T-helper 2 cell treated with Interferon-gamma antibody and Interleukin-4, amounts not matched to agents 100 ng/mL and 5 ng/mL, for 36 hours (primary cell): ENCODE data around the gene KCTD5. TPM values are rescaled to one million over a fixed set of nuclear protein-coding genes. Genes with fewer than 3 reads are reported as not detected.

Experiments used
- intact Hi-C: fragments of 100-400 bp; cut with micrococcal nuclease; formaldehyde crosslinking; loops from one replicate; pipeline ENCODE4 v1.15.1; 2023
- total RNA-seq: library from RNA; stranded (reverse); gene quantifications from 2 replicates; pipeline ENCODE4 v1.2.3, GENCODE V29; 2022

The KCTD5 gene
- total RNA-seq, 1 donor from 2014 or later, result 37.2 TPM

GRCh38 chr16:2748757-2749455 is 66.6 kb downstream of the KCTD5 start:
- intact Hi-C loops, result no loop called here

- intact Hi-C loops, result no loop called here
Measured at GRCh38 chr16:2749476-2749875, 67.2 kb downstream of the KCTD5 start.

DNA sequence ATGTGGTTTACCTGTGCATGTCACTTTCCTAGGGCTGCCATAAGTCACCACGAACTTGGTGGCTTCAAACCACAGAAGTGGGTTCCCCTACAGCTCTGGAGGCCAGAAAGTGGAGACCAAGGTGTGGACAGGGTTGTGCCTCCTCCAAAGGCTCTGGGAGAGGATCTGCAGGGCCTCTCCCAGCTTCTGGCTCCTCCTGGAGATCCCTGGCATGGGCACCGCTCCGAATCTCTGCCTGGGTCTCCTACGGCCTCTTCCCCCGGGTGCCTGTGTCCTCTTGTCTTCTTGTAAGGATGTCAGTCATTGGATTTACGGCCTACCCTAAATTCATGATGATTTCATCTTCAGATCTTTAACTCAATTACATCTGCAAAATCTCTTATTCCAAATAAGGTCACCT is 67.6 kb downstream of the KCTD5 start:
- intact Hi-C loops, result loop anchor here (5.0 to 10.0 kb wide), 2 partner anchors 135 to 758 kb away; partner anchors contain the start of gene FLYWCH2

DNA sequence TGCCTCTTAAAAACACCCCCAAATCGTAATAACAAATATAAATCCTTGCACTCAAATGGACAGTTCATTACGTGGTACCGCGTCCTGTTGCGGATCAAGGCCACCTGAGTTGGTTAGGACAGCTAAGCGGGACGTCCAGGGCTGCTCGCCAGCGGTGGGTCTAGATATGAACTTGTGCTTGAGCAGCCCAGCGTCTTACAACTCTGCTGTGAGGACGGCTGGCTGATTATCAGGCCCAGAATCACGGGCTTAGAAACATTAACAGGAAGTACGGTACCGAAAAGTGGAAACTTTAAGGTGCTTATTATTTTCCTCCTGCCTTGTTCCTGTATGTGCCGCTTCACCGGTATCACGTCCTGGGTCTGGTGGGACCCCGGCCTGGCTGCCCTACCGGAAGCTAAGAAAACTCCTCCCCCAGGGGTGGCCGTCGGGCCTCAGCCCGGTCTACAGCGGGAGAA is 69.3 kb downstream of the KCTD5 start:
- intact Hi-C loops, result loop anchor here (1.0 to 10.0 kb wide), 6 partner anchors 26 to 759 kb away; partner anchors contain the start of genes ELOB, FLYWCH2, KCTD5 and PRSS27

DNA sequence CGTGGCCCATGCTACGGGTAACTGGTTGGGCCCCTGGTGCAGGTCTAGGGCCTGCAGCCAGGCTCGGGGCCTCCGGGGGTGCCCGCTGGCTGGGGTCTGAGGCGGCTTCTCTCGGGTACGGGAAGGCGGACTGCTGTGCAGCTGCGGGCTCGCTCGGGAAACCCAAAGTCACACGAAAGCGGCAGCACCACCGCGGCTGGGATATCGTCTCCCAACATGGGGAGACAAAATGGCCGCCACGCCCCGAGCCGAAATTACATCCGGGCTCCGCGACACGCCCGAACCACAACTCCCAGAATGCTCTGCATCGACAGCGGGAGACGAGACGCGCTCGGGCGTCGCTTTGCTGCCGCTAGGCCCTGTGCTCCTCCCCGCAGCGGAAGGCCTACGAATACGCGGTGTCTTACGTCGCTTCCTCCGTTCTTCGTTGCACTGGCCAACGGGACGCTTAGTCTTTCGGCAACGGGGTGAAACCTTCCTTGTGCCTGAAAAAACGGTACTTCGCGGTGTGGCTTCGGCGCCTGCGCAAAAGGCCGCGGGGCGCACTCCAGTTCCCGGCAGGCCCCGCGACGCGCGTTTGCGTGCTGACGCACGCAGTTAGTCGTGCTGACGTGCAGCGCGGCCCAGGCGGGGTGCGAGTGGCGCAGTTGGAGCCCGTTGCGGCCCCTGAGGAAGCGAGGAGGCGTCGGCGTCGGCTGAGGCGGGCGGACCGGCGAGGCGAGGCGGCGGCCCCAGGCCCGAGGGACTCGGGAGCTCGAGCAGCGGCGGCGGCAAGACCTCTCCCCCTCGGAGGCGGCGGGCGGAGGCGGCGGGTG is 69.9 kb downstream of the KCTD5 start, which contains the start of gene SRRM2:
Gene SRRM2 (plus strand): TSS at position 604 of the 815 bp plus-strand sequence. CDS start 3,727 bp downstream, outside the sequence.
- intact Hi-C loops, result loop anchor here (1.0 to 10.0 kb wide), 6 partner anchors 25 to 760 kb away; partner anchors contain the start of genes ELOB, FLYWCH2, KCTD5 and PRSS27

DNA sequence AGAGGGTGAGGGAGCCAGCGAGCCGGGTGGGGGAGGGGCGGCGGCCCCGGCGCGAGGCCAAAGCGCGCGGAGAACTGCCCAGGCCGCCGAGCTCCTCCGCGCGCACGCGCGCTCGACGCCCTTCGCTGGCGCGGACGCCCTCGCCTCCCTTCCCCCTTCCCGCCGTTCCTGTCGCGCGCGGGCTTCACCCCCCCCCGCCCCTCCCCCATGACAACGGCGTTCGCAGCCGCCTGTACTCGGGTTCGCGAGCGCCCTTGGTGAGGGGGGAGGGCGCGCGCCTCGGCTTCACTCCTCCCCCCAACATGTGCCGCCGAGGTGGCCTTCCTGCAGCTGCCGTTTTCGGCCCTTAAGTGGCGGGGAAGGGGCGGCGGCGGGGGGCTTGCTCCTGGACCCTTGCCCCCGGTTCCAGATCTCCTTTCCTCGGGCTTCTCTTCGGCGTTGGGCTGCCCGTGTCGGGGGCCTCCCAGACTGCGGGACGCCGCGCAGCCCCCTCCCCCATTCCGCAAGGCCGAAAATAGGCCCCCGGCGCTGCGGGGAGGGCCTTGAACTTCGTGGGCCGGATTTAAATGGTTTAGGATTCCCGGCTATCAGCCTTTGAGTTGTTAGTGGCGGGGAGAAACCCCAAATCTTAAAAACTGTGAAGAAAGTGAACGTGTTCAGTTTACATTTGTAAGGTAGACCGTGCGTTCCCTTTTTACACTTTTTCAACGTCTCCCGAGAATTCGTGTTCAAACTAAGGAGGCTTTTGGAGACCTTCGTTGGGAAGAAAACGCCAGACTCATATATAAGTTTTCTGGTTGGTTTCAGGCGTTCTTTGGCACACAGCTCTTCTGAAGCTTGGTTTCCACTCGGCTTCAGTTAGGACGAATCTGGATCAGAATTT is 70.8 kb downstream of the KCTD5 start:
- intact Hi-C loops, result loop anchor here (1.0 to 10.0 kb wide), 7 partner anchors 24 to 761 kb away; partner anchors contain the start of genes ELOB, FLYWCH2, KCTD5 and PRSS27

DNA sequence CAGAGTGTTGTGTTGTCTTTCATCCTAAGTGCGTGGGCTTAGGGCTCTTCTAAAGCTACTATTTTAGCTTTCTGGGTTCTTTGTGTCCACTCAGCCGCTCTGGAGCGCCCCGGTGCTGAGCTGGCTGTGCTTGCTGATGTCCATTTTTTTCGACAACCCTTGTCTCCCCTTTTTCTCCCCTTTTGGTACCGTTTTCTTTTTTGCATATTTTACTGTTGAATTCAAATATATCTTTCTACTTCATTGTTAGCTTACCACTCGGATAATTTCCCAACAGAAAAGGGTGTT is 71.4 kb downstream of the KCTD5 start:
- intact Hi-C loops, result loop anchor here (1.0 to 10.0 kb wide), 4 partner anchors 33 to 761 kb away; partner anchors contain the start of genes FLYWCH2 and PRSS27

- intact Hi-C loops, result loop anchor here (10.0 kb wide), 1 partner anchor 130 kb away; the partner anchor contains the start of gene FLYWCH2
Measured at GRCh38 chr16:2755158-2755557, 72.8 kb downstream of the KCTD5 start.

- intact Hi-C loops, result loop anchor here (10.0 kb wide), 1 partner anchor 128 kb away; the partner anchor contains the start of gene FLYWCH2
Measured at GRCh38 chr16:2756288-2757015, 74.1 kb downstream of the KCTD5 start.

DNA sequence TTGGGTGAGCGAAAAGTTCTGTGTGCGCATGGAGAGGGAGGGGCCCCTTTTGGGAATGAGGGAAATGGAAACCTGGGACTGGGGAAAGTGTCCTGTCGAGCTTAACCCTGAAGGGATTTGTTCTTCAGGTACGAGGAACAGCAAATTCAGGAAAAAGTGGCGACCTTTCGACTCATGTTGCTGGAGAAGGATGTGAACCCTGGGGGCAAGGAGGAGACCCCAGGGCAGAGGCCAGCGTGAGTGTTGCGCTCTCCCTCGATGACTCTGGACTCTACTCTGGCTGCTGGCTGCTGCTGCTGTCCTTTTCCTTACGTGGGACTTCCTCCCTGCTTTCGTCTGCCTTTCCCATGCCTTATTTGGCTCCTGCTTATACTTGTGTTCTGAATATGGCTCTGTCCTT is 75.0 kb downstream of the KCTD5 start:
- intact Hi-C loops, result loop anchor here (10.0 kb wide), 1 partner anchor 127 kb away; the partner anchor contains the start of gene FLYWCH2

Other genes starting within 250 kb of the KCTD5 start
- 21.6 and 26.6 TPM in 2 replicates for gene TEDC2, start 222.4 kb upstream of the KCTD5 start, total RNA-seq
- gene NTN3, start 211.2 kb upstream of the KCTD5 start, total RNA-seq, result not detected in 2 replicates
- 11.3 and 11.5 TPM in 2 replicates for gene TBC1D24, start 207.4 kb upstream of the KCTD5 start, total RNA-seq
- 94.4 and 99.5 TPM in 2 replicates for gene ATP6V0C, start 168.6 kb upstream of the KCTD5 start, total RNA-seq
- 41.2 and 44.8 TPM in 2 replicates for gene AMDHD2, start 162.2 kb upstream of the KCTD5 start, total RNA-seq
- gene CEMP1, start 151.1 kb upstream of the KCTD5 start, total RNA-seq, result not detected in 2 replicates
- 46.5 and 47.1 TPM in 2 replicates for gene PDPK1, start 144.5 kb upstream of the KCTD5 start, total RNA-seq
- 1.0 and 1.2 TPM in 2 replicates for gene PRSS27, start 37.7 kb downstream of the KCTD5 start, total RNA-seq
- gene SRRM2, start 70.1 kb downstream of the KCTD5 start, total RNA-seq, result 559 and 595 TPM in 2 replicates
- 232 TPM in 2 replicates for gene ELOB, start 94.8 kb downstream of the KCTD5 start, total RNA-seq
- gene PRSS33, start 105.0 kb downstream of the KCTD5 start, total RNA-seq, result not detected in 2 replicates
- not detected in 2 replicates for gene PRSS41, start 115.9 kb downstream of the KCTD5 start, total RNA-seq
- gene PRSS21, start 134.7 kb downstream of the KCTD5 start, total RNA-seq, result 5.7 and 6.6 TPM in 2 replicates
- 6.5 and 8.0 TPM in 2 replicates for gene ZG16B, start 147.8 kb downstream of the KCTD5 start, total RNA-seq
- gene PRSS22, start 175.6 kb downstream of the KCTD5 start, total RNA-seq, result not detected in 2 replicates
- 20.0 and 23.6 TPM in 2 replicates for gene FLYWCH2, start 200.7 kb downstream of the KCTD5 start, total RNA-seq
- gene FLYWCH1, start 229.4 kb downstream of the KCTD5 start, total RNA-seq, result 61.6 and 67.3 TPM in 2 replicates